GM18858 (cell line): ENCODE measurements around the gene EYS.
"Not testable (repeated sequence)": the region's sequence is repeated elsewhere in the genome, so short reads cannot be mapped to it uniquely, and the experiment has no call there.

Source experiments
- ATAC-seq: cut with Tn5 transposase; IDR thresholded peaks from one replicate; pipeline ENCODE4 v1.9.1; 2021; ENCODE audit not compliant: unreplicated experiment

EYS gene

DNA sequence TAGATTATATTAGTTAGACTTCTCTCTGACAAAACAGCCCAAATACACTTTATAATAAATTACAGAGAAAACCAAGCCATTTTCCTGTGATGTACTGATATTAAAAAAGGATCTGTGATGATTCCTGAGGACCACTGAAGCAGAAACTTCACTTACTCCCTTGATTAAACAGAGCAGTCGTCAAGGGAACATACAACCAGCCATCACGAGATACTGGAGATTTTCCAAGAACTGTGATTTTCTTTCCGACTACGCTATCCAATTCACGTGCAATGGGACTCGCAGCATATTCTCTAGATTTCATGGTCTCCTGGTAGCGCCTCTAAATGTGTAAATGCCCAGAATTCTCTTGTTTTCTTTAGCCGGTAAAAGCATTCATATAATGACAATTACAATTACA is 1694.0 kb downstream of the EYS start:
- ATAC-seq = no peak

DNA sequence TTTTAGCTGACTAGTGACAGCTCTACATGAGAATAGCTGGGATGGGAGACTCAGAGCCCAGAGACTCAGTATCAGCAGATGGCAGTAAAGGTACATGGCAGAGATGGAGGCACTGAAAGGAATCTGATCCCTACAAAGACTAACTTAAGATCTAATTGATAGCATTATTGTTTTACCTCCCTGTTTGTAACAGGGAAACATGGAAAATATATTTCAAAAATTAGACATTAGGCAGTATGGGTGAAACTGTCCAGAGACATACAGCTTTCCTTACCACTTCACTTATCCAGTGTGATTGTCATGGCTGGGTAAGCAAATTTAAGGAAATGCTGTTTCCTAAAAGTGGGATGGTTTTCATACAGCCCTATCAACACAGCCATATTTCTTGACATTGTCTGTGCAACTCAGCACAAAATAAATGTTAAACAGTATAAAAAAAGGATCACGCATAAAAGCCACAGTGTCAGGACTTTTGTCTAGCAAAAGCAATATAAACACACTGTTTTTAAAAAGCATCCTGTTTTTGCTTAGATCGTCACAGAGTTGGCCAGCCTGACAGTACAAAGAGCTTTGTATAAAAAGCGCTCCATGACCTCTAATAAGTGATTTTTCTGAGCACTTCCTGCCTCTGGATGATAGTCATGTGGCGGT is 1694.5 kb downstream of the EYS start:
- ATAC-seq = peak; percentile 54

DNA sequence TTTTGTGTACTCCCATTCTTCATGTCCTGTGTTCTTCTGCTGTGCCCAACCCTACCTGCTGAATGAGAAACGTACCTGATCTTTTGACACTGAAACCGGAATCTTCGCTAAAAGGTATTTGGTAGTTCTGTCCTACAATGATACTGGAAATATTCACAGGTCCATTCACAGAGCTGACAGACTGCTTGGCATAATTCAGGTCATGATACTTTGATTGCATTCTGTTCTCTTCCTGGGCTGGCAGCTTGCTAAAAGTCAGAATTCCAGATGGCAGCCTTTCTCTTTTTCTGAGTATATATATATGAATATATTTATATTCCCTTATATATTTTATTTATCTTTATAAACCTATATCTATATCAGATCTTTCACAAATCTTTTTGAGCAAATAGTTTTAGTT is 1696.4 kb downstream of the EYS start:
- ATAC-seq = no peak

DNA sequence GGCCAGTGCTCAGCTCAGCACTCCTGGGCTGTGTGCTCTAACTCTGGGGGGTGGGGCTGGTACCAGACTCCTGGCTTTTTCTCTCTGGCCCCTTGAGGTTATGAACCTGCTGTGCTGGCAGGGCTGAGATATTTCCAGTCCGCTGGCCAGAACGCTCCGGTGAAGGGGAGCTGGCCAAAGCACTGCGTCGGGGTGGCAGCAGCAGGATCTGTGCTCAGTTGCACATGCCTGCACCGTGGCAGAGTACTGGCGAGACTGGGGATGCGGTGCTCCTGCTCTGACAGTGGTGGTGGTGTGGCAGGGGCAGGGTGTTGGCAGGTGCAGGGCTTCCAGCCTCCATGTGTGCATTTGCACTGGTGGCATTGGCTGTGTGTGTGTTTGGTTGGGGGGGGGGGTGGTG is 1697.0 kb downstream of the EYS start:
- ATAC-seq = no peak

DNA sequence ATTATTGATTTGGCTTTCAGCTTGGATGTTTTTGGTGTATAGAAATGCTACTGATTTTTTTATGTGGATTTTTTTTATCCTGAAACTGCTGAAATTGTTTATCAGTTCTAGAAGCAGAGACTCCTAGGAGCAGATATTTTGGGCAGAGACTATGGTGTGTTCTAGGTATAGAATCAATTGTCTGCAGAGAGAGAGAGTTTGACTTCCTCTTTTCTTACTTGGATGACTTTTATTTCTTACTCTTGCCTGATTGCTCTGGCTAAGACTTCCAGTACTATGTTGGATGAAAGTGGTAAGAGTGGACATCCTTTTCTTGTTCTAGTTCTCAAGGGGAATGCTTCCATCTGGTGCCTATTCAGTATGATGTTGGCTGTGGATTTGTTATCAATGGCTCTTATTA is 1700.8 kb downstream of the EYS start:
- no peak for ATAC-seq

DNA sequence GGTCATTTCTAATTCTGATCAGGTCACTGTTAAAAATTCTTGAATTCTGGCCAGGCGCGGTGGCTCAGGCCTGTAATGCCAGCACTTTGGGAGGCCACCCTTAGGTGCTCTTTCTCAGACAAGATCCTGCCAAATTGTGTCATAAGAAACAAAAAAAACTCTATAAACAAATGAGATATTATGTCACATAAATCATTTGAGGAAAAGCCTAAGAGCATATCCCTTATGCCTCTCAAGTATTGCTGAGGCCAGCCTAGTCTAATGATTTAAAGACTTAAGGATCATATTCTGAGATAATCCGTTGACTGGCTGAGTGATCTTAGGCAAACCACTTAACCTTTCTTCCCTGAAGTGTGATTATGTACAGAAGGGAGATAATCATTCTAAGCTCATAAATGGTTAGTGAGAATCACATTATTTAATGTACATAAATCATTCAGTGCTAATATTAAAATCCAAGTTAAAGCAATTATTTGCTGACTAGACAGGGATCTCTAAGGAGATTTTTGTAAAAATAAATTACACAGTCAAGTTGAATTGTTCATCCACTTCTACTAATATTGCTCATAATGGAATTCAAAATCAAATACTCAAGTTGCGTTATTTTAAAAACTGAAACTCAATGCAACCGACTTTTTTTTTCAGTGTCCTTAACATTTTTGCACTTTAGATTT is 1706.1 kb downstream of the EYS start:
- no peak for ATAC-seq

DNA sequence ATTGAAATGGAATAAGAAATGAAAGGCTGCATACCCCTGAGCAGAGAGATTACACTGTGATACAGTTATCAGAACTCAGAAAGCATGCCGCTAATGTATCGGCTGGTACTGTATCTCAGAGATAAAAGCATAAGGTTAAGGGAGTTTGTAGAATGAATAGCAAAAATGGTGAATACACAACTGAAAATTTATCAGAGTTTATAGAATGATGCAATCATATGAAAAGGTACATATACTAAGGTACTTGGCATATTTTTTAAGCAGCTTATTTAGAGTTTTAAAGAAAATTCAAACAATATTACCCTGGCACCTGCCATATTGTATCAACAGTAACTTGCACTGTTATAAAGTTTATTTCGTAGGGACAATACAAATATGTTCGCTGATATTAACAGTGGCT is 1707.4 kb downstream of the EYS start:
- ATAC-seq = no peak

DNA sequence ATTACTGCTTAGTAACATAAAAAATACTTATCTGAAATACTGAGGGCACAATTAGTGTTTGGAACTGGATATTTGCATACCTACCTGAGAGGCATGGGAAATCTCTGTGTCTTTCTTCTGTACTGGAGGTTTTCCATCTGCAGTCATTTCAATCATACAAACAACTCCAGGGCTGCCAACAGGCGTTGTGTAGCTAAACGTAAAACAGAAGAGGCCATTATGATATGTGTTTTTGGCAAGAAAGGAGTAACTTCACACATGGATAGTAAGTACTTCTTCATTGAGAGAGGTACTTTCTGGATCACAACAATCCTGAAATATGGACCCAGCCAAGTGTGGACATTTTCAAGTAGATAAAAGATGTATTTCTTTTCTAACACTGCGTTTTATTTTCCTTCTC is 1708.0 kb downstream of the EYS start:
- ATAC-seq = no peak

DNA sequence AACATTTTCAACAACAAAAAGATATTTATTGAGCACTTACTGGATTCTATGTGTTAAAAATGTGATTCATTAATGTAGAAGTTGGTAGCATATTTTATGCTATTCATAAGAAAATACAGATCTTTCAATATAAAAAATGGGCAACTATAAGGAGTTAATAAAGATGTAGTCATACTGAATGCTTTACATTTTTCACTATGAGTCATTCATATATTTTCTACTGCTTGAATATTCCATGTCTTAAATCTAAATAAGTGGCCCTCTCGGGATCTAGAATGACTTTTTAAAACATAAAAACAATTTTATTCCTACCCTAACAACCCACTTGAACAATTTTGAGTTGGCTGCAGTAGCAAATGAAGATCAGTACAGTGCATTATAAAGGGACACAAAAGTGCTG is 1709.3 kb downstream of the EYS start:
- no peak for ATAC-seq

DNA sequence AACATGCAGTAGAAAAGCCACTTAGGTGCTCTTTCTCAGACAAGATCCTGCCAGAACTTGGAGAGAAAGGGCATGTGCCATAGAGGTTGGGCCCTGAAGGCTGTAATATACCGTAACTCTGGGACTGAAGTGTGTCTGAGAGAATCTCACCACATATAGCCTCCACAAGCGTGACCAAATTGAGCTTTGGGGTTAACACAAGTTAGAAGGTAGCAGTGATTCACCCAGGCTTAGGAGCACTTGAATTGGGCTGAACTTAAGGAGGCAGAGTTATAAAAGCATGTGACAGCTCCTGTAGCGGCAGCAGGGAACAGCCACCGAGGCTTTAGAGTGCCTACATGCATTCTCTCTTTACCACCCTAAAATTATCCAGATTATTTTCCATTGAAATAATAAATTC is 1709.8 kb downstream of the EYS start:
- no peak for ATAC-seq

DNA sequence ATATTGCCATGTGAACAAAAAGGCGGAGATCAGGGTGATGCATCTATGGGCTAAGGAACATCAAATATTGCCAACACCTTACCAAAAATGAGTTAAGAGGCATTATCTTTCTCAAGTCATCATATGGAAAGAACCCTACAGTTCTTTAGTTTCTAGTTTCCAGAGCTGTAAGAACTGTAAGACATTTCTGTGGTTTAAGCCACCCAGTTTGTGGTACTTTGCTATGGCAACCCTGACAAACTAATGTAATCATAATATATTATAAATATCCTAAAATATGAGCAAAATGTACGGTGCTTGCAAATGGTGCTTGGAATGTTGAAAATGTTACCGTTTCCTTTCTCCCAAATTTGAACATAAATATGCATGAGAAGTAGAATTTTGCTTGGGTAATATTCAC is 1721.8 kb downstream of the EYS start:
- ATAC-seq = no peak

DNA sequence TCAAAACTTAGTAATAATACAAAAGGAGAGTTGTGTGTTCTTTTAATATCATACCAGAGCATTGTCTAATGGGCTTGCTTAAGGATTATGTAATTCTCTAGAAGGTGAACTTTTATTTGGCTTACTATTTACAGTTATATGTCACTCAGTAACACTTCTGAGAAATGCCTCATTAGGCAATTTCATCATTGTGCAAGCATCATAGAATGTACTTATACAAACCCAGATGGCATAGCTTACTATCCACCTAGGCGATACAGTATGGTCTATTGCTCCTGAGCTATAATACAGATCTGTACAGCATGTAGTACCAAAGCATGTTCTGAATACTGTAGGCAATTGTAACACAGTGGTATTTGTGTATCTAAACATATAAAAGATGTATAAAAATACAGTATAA is 1731.3 kb downstream of the EYS start:
- ATAC-seq = no peak

DNA sequence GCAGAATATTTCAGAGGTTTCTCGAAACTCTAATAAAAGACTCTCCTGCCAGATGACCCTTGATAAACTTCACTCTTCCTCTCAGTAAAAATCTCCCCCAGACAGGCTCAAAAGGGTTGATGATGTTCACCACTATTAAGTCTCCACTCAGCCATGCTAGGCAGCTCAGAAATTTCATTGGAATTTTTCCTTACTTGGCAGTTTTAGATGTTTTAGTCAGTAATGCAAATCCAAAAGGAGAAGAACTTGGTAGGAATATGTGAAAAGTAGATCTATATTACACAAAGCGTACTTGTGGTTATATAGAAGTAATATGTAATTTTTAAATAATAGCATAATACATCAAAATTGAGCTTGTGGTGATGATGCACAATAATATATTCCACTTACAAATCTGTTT is 1738.4 kb downstream of the EYS start:
- ATAC-seq = no peak

DNA sequence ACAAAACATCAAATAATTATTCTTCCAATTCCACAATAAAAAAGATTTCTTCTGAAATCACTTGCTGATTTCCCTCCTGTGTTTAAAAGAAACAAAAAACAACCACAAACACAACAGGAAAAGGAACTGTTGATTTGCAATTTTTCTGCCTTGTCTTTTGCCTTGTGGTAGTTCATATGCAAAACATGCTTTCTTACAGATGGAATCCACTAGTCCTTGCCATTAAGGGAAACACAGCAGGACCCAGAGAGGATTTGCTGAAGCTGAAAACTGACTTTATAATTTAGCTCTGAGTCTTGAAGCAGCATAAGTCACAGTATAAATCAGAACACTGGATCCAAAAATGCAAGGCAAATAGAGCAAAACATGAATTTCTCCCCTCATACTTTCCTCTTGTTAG is 1742.7 kb downstream of the EYS start:
- ATAC-seq = no peak

DNA sequence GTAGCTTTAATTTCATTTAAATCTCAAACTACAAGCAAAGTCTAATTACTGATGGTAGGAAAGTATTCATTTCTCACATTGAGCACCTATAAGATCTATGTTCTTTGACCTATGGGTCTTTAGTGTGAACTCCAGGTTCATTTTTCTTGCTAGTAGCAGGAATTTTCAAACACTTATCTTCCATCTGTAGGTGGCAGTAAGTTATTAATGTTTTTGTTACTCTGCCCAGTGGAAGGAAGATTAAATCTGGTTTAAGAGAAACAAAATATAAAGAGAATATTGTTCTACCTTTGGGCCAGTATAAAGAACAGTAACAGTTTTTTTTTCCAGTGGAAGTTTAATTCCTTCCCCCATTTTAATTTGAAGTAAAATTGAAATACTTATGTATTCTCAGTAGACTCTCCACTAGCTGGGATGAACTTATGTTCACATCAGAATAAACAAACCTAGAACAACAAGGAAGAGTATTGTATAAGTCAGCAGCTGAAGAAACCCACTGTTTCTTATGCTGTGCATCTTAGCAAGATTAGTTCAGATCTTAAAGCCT is 1743.2 kb downstream of the EYS start:
- no peak for ATAC-seq

DNA sequence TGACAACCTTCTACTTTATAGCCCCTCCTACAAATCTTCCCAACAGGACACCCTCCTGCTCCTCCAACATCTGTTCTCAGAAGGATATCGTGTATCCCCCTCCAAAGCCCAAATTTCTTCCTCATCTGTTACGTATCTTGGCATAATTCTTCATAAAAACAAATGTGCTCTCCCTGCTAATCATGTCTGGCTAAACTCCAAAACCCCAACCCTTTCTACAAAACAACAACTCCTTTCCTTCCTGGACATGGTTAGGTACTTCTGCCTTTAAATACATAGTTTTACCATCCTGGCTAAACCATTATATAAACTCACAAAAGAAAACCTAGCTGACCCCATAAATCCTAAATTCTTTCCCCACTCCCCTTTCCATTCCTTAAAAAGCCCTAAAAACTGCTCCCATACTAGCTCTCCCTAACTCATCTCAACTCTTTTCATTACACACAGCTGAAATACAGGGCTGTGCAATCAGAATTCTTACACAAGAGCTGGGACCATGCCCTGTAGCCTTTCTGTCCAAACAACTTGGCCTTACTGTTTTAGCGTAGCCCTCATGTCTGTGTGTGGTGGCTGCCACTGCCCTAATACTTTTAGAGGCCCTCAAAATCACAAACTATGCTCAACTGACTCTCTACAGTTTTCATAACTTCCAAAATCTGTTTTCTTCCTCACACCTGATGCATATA is 1753.5 kb downstream of the EYS start:
- ATAC-seq = not testable (repeated sequence)

DNA sequence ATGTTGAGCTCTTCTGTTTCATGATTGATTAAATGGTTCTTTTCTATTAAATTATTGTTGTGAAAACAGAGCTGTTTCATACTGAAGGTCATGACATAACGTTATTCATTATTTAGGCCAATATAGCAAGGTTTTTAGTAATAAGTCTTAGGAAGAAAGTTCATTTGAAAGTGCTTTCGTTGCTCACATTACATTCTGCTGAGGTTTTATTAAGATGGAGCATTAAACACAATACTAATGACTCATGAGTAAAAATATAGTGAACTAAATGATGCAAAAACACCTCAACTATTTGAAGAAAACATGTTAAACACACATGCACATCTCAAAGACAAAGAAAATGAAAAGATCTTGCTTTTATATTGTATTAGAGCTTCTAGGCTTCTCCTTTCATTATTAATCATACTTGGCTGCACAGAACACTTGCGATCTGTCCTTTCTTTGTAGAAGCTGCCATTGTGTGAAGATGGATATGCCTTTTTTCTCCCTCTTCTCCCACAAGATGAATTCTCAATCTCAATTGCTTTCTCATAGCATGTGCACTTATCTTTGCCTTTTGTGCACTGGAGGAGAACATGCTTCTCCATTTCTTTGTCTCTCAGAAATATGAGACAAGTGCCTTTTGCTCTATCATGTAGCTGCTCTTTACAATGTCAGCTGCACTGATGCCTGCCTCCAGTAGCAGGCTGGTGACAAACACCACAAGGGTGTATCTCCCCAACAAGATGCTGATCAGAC is 1759.1 kb downstream of the EYS start:
- ATAC-seq = no peak

DNA sequence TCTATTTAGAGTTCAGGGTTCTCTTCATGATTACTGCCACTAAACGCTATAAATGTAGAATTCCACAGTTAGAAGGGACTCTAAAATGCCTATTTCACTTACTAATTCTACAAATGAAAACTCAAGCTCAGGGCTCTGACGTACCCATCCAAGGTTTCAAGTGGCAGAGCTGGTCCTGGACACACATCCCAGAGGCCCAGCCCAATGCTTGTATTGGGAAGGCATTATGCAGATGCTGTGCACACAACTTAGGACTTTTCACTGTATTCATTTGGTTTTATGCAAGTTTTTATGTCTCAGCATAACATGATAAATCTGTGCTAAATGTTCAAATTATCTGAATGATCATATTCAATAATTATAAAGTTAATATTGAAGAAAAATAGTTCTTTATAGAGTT is 1761.0 kb downstream of the EYS start:
- no peak for ATAC-seq

DNA sequence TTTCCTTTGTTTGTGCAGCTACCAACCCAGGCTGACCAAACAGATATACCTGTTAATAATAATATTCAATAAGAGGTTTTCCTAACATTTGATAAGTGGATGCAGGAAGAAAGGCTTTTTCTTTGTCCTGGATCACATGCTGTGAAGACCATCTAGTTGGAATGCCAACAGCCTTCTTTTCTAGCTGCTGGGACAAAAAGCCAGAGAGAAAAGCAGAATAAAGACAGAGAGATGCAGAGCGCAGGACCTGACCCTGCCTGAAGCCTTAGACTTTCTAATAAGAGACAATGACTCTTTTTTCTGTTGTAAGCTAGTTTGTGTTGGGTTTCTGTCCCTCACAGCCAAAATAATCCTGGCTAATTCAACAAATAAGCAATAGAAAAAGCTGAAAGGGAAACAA is 1763.2 kb downstream of the EYS start:
- no peak for ATAC-seq

DNA sequence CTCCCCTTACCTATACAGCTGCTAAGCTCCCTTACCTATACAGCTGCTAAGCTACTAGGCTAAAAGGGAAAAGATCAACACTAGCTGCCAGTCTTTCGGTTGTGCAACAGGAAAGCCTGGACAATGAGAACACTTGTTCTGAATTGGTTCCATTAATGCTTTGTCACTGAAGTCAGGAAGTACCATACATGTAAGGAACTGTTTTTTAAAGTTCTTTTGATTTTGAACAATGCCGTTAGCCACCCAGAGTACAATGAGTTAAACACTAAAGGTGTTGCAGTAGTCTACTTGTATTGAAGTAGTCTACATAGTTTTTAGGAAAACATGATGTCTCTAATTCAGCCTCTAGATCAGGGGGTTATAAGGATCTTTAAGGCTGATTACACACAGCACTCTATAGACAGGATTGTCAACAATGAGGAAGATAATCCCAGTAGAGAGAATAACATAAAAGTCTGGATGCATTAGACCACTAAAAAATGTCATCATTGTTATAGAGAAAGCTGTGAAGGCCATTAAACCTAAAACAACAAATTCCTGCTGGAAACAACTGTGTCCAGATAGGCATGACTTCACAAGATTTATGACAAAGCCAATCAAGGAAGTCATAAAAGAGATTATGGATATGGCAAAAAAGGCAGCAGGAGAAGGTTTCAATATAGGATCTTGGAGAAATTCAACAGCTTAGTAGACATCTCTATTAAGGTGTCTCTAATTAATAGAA is 1765.1 kb downstream of the EYS start:
- no peak for ATAC-seq

DNA sequence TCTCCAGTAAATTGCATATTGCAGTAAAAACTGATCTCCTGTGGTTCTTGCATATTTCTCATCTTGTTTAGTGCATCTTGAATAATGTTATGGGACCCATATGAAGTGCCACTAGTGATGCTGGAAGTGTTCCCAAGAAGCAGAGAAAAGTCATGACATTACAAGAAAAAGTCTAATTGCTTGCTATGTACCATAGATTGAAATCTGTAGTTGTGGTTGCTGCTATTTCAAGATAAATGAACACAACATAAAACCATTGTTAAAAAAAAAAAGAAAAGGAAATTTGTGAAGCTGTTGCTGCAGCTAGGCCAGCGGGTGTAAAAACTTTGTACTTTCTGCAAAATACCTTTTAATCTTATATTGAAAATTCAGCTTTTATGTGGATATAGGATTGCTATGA is 1767.0 kb downstream of the EYS start:
- ATAC-seq = no peak
